GM19395 (cell line): ENCODE measurements around the gene NKIRAS1.
"Not testable (repeated sequence)": the region's sequence is repeated elsewhere in the genome, so short reads cannot be mapped to it uniquely, and the experiment has no call there.

ENCODE experiments used
- ATAC-seq: cut with Tn5 transposase; IDR thresholded peaks from one replicate; pipeline ENCODE4 v1.9.1; 2021; ENCODE audit warnings: mild to moderate bottlenecking, moderate library complexity; ENCODE audit not compliant: unreplicated experiment

Gene NKIRAS1

GRCh38 chr3:23873941-23874340 lies 42.8 kb downstream of the NKIRAS1 start:
- no peak for ATAC-seq

DNA sequence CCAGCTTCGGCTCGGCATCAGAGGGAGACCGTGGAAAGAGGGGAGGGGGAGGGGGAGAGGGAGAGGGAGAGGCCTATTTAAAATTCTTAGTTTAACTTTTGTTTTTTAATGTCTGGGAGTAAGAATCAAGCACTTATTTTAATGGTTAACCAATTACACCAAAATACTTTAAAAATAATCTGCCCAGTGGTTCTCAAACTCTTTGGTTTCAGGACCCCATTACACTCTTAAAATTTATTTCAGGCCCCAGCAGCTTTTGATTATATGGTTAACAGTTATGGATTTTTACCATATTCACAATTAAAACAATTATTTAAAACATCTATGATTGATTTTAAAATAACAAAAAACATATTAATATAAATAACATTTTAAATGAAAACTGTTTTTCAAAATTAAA lies 44.5 kb downstream of the NKIRAS1 start:
- no peak for ATAC-seq

DNA sequence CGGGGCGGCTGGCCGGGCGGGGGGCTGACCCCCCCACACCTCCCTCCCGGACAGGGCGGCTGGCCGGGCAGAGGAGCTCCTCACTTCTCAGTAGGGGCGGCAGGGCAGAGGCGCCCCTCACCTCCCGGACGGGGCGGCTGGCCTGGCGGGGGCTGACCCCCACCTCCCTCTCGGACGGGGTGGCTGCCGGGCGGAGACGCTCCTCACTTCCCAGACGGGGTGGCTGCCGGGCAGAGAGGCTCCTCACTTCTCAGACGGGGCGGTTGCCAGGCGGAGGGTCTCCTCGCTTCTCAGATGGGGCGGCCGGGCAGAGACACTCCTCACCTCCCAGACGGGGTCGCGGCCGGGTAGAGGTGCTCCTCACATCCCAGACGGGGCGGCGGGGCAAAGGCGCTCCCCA lies 45.4 kb downstream of the NKIRAS1 start:
- not testable (repeated sequence) for ATAC-seq

DNA sequence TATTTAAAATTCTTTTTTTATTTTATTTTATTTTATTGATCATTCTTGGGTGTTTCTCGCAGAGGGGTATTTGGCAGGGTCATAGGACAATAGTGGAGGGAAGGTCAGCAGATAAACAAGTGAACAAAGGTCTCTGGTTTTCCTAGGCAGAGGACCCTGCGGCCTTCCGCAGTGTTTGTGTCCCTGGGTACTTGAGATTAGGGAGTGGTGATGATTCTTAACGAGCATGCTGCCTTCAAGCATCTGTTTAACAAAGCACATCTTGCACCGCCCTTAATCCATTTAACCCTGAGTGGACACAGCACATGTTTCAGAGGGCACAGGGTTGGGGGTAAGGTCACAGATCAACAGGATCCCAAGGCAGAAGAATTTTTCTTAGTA lies 46.1 kb downstream of the NKIRAS1 start:
- not testable (repeated sequence) for ATAC-seq

DNA sequence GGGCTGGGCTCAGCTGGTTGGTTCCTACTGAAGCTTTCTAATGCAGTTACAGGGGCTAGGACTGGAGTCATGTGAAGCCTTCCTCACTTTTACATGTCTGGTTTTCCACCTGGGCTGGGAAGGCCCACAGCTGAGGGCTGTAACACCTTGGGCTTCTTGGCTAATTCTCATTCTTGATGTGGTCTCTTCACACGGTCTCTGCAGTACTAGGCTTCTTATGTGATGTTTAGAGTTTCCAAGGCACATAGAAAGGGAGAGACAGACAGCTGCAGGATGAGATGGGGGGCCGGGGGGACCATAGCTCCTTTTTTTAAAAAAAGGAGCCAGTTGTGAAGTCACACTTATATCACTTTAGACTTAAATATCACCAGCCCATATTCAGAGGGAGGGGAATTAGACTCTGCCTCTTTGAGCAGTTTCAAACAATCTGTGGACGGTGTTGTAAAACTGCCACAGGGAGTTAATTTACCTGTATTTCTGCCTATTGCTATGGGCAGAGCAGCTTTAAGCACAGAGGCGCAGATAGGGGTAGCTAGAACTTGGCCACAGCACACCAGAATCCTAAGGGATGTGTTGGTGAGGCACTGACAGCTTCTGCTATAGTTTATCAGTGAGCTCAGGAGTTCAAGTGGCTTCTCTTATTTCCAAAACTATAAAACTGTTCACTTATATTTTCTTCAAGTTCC lies 46.7 kb downstream of the NKIRAS1 start:
- no peak for ATAC-seq

GRCh38 chr3:23867838-23868237 lies 49.0 kb downstream of the NKIRAS1 start:
- ATAC-seq: no peak

DNA sequence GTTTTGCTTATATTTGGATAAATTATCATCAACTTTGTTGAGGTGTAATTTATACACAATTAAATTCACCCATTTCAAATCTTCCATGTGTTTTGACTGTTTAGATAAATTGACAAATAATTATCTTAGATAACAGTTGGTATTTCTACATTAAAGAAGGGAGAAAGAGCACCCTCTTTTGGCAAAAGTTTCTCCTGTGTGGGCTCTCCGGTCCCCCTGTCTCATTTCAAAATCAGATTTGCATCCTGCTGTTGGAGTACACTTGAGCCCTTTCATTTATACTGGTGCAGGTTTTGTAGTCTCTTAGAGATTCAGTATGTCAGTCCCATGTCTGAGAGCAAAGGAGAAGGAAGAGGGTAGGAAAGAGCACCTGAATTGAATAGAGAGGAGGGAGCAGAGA lies 49.4 kb downstream of the NKIRAS1 start:
- ATAC-seq: no peak

DNA sequence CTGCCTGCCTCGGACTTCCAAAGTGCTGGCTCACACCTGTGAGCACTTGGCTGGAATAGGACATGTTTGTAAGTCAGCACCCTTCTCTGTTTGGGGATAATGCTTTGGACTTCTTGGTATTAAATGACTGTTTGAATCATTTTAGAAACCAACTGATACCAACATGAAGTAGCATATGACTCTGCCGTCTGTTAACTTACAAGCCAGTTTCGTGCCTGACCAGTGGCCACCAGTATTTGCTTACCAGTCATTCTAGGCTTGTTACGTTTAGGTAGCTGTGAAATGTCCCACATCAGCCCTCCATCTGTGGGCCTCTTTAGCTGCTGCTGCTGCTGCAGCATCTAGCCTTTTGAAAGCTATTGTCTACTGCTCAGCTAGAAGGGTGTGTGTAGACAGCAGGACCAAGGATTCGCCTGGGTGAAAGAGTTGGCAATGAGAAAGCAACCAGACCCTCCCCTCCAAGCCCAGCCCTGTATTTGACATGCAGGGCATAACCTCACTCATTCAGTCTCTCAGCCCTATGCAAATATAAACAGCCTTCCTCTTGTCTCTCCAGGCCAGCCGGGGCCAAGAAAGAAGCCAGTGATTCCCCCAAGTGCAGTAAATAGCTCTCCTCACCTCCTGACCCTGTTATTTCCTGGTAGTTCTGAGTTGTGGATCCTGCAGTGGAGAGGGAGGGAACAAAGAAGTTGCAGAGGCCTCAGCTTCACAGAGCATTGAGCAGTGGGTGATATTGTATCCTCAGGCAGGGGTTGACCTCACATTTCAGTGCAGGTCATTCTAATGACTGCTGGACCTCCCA lies 51.0 kb downstream of the NKIRAS1 start:
- ATAC-seq: peak; percentile 91

DNA sequence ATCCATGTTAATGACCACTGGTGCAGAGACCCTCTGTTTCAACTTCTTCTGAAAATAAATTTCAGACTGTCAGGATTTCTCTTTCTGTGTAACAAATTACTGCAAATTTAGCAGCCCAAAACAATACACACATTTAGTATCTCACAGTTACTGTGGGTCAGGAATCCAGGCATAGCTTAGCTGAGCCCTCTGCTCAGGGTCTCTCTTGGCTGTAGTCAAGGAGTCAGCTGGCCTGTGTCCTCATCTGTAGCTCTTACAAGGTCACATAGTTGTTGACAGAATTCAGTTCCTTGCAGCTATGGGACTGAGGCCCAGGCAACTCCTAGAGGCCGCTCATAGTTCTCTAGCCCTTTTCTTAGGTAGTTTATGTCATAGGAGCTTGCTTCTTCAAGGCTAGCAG lies 51.9 kb downstream of the NKIRAS1 start:
- no peak for ATAC-seq

DNA sequence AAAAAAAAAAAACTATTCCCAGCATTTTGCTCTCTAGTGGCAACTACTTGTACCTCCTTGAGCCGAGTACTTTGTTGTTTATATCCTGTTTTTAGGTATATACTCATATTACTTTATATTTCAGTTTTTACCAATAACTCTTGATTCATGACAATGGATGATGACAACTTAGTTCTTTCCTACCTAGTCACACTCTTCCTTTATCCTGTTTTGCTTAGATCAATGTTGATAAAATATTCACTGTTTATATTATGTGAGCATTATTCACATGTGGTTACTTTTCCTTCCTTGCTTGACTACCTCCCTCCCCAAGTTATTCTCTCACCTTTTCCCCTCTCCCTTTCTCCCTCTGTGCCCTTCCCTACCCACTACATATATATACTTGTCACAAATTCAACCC lies 53.7 kb downstream of the NKIRAS1 start:
- ATAC-seq: no peak

DNA sequence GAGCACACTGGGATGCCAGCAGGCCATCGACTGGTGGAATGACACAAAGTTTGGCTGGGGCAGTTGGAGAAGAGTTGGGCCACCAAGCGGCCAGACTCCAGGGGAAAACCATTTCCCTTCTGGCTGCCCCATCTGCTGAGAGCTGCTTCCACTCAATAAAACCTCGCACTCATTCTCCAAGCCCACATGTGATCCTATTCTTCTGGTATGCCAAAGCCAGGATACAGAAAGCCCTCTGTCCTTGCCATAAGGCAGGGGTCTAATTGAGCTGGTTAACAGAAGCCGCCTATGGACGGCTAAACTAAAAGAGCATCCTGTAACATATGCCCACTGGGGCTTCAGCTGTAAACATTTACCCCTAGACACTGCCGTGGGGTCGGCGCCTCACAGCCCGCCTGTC lies 55.1 kb downstream of the NKIRAS1 start:
- no peak for ATAC-seq

DNA sequence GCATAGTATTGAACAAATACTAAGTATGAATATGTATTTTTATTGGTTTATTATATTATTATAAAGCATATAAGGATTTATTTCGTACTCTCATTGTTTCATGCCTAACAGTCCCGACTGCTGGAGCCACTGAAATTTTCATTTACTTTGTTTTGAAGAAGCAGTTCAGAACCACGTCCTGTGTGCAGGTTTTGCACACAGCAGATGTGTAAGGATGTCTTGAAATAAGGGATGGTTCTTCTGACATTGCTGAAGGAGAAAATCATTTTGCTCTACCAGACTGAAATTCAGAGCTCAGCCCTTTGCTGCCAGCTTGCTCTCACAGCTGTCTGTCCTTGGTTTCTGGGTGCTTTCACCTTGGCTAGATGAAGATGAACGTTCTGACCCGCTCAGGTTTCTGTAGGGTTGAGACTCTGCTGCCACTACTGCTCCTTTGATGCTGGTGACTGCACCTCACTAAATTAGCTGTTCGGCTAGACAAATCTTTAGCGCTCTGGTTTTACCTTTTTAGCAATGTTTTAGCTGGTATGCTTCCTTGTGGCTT lies 56.9 kb downstream of the NKIRAS1 start:
- no peak for ATAC-seq

DNA sequence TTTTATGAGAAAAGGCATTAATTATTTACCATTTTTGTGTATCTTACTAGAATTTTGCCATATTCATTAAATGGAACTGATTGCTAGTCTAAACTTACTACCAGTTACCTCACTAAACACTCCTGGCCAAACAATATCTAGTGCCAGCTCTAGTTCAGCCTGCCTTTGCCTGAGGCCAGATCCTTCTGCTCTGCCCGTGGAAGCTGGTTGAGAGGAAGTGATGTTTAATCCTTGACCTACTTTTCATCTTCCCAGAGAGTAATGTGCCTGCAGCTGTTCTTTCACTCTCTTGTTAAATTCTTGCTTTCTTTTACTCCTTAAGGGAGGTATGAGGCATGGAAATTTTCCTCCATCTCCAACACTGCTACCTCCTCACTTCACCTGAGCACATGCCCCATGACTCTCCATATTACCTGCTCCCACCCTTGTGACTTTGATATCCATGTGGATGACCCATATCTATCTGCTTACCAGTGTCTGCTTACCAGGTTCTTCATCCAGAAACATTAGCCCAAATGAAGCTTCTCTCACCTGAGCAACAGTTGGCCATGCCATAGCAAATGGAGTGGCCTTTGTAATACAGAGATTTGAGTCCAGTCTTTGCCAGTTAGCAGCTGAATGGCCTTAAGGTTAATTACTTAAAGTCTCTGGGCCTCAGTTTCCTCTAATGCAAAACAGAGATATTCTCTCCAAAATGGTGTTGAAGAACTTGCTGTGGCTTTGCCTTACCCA lies 57.6 kb downstream of the NKIRAS1 start:
- no peak for ATAC-seq

DNA sequence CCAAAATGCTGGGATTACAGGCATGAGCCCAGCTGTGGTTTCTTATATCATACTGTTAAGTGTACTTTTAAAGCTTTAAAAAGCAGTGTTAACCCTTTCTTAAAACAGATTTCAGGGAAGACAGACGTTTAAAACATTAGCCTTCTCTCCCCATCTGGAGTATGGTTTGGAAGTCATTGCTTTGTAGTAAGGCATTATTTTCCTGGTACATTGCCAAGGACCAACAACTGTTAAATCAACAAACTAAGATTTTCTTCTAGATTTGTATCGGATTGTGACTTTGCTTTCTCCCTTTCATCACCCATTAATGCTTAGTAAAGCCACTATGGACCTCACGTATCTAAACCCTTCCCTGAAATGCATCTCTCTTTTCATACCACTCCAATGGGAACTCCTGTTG lies 60.5 kb downstream of the NKIRAS1 start:
- ATAC-seq: no peak

GRCh38 chr3:23849462-23849861 lies 67.3 kb downstream of the NKIRAS1 start:
- not testable (repeated sequence) for ATAC-seq

DNA sequence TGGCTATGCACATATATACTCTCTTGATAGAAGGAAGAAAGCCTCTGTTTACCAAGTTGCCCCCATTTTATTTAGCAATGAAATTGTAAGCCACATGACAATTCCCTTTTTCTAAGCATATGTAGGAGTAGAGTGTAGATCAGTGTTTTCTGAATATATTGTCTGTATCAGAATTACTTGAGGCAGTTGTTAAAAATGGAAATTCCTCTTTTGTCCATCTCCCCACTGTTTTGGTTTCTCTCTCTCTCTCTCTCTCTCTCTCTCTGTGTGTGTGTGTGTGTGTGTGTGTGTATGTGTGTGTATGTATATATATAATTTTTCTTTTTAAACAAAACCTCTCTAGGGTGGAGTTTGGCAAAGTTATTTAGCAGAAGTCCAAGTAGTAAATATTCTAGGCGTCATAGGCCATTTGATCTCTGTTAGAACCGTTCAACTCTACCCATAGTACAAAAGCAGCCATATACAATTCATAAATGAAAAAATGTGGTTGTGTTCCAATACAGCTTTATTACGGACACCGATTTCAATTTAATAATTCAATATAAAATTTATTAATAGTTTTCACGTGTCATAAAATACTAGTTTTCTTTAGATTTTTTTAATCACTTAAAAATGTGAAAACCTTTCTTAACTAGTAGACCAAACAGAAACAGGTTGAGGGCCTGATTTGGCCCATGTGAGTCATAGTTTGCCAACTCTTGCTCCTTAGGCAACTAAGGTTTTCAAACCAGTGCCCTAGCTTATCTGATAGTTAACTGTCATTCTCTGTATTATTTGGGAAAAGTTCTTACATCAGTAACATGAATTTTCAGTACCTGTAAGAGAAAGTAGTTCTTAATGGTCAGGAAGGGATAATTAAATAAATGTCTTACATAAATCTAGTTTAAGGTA lies 71.2 kb downstream of the NKIRAS1 start:
- no peak for ATAC-seq

DNA sequence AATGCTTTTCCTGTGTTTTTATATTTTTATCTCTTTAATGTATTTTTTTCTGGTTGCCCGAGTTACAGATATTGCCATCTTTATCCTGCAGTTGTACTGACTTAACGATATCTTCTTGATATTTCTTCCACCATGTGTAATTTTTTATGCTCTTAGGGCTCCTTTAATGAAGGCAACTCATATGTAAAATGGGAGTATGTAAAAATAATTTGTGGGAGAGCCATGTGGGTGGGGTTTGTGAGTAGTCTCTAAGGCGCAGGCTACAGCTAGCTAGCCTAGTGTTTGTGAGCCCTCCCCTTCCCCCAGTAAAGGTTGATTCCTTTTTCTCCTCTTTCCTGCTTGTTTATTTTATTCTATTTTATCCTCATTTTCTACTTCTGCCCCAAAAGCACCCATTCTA lies 72.9 kb downstream of the NKIRAS1 start:
- no peak for ATAC-seq
